ENCODE measurements around the gene TLK2. TPM values are rescaled to one million over a fixed set of nuclear protein-coding genes. Genes with fewer than 3 reads are reported as not detected.

The TLK2 gene
- polyA plus RNA-seq, 1 of the 3 experiments (the other 2 are of a cell fraction), result 51.9 TPM

GRCh38 chr17:62656446-62656845, 177.8 kb downstream of the TLK2 start:
- Histone ChIP-seq H3K4me1 (ENCODE audit: control insufficient read depth in 1 of 2, insufficient read depth in 2 of 2, low read depth in 1 of 2, low read length in 1 of 2) (peaks cover 25 to 39% of the 10 kb centered on the region in 2 experiments), H3K4me3 (ENCODE audit: low read depth in 2 of 2, low read length in 1 of 2) (no peak overlapping the region), H3K9me2 (no peaks in the 10 kb centered on the region), H2AFZ (ENCODE audit: low read depth) (no peak overlapping the region), H3K9me3 (peaks cover 11% of the 10 kb centered on the region; the same call in 1 of the 2 replicates), H3K9ac (no peak overlapping the region), H3K4me2 (no peak overlapping the region), H3K27me3 (ENCODE audit: insufficient read depth) (no peaks in the 10 kb centered on the region), H3F3A (replicated peaks; ENCODE audit: insufficient read depth) (peaks cover 45% of the 10 kb centered on the region), H3K79me2 (ENCODE audit: insufficient read depth) (peaks cover 100% of the 10 kb centered on the region), H4K20me1 (ENCODE audit: insufficient read depth) (peaks cover 38% of the 10 kb centered on the region), H3K36me3 (replicated peaks in 1 of 2; ENCODE audit: control insufficient read depth in 1 of 2, insufficient read depth in 2 of 2, low read length in 1 of 2) (peaks cover 12 to 58% of the 10 kb centered on the region in 2 experiments), H3K27ac (ENCODE audit: low read depth in 2 of 2, low read length in 1 of 2) (no peak overlapping the region)
- no peak for DNase-seq
- TF ChIP-seq FOXJ3 (CRISPR knock-in tag; IDR thresholded peaks at IDR 0.05), result no peak
- no peak for TF ChIP-seq REST (IDR thresholded peaks at IDR 0.05; ENCODE audit: low read depth, low read length)
- 84% methylated on average over 1 of the region's 1 CpG for WGBS (ENCODE audit: low lambda C conversion rate)
- ChIA-PET CTCF (interaction anchor here (0.7 to 5.6 kb wide), 3 partner anchors 10 to 779 kb away, joined by 3 to 27 read pairs (median 4); no protein-coding TSS in a partner anchor), POLR2A (interaction anchor here (1.5 kb wide), 1 partner anchor 28 kb away, joined by 3 read pairs; no protein-coding TSS in a partner anchor)

GRCh38 chr17:62657145-62657665, 178.6 kb downstream of the TLK2 start:
- peaks cover 12 to 66% of the 10 kb centered on the region in 2 experiments for H3K36me3 ChIP-seq (replicated peaks in 1 of 2; ENCODE audit: control insufficient read depth in 1 of 2, insufficient read depth in 2 of 2, low read length in 1 of 2)
- CTCF ChIA-PET, result interaction anchor here (0.6 to 5.6 kb wide), 4 partner anchors 9 to 778 kb away, joined by 3 to 27 read pairs (median 4); no protein-coding TSS in a partner anchor
- no peaks in the 10 kb centered on the region for H3K27me3 ChIP-seq (ENCODE audit: insufficient read depth)
- H2AFZ ChIP-seq (ENCODE audit: low read depth), result no peak overlapping the region
- DNase-seq, result no peak
- H3K9me2 ChIP-seq, result no peaks in the 10 kb centered on the region
- TF ChIP-seq NRF1 (IDR thresholded peaks at IDR 0.05; ENCODE audit: low read depth, low read length), result no peak
- no peak for TF ChIP-seq CTCF (IDR thresholded peaks at IDR 0.05)
- no peak for TF ChIP-seq YY1 (IDR thresholded peaks at IDR 0.05; ENCODE audit: low read depth)
- TF ChIP-seq USF1 (IDR thresholded peaks at IDR 0.05; ENCODE audit: borderline replicate concordance, low read depth), result no peak
- TF ChIP-seq ZBTB33 (IDR thresholded peaks at IDR 0.05; ENCODE audit: borderline replicate concordance, low read depth), result no peak
- H4K20me1 ChIP-seq (ENCODE audit: insufficient read depth), result peaks cover 46% of the 10 kb centered on the region
- no peak overlapping the region for H3K4me3 ChIP-seq (ENCODE audit: low read depth in 2 of 2, low read length in 1 of 2)
- H3K9me3 ChIP-seq, result peaks cover 11% of the 10 kb centered on the region; the same call in 1 of the 2 replicates
- WGBS (ENCODE audit: low lambda C conversion rate), result 93% methylated on average over 3 of the region's 3 CpGs
- no peak overlapping the region for H3K9ac ChIP-seq
- peaks cover 100% of the 10 kb centered on the region for H3K79me2 ChIP-seq (ENCODE audit: insufficient read depth)
- H3K27ac ChIP-seq (ENCODE audit: low read depth in 2 of 2, low read length in 1 of 2), result no peak overlapping the region; a peak in 1 of 4 replicates
- peaks cover 39% of the 10 kb centered on the region for H3F3A ChIP-seq (replicated peaks; ENCODE audit: insufficient read depth)
- H3K4me1 ChIP-seq (ENCODE audit: control insufficient read depth in 1 of 2, insufficient read depth in 2 of 2, low read depth in 1 of 2, low read length in 1 of 2), result peaks cover 21 to 36% of the 10 kb centered on the region in 2 experiments
- POLR2A ChIA-PET, result interaction anchor here (1.5 kb wide), 1 partner anchor 29 kb away, joined by 3 read pairs; no protein-coding TSS in a partner anchor
- H3K4me2 ChIP-seq, result no peak overlapping the region

All from SK-N-SH (cell line).